Raji (cell line): Measurements from ENCODE around the gene NTRK2.

ENCODE experiments used
- POLR2A ChIP-seq: IDR thresholded peaks from 2 replicates; pipeline ENCODE4 v1.6.1; 2011; ENCODE audit warnings: low read depth, low read length, control low read depth; ENCODE audit not compliant: insufficient read depth

NTRK2 gene

DNA sequence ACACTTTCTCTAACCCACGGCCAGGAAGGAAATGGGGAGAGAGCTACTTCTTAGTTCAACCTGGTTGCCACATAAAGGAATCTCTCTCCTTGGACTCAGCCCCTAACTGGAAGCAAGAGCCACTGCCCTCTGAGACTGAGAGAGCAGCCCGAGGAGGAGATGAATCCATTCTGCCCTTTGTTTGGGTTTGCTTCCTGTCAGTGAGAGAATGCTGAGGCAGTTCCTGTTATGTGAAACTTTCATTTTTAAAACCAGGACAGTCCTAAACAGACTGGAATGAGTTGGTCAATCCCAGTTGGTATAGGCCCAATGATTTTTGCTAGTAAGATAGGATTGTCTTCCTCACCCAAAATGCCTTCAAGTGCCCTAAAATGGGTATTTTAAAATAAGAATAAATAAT lies 205.1 kb downstream of the NTRK2 start:
- no peak for TF ChIP-seq POLR2A

DNA sequence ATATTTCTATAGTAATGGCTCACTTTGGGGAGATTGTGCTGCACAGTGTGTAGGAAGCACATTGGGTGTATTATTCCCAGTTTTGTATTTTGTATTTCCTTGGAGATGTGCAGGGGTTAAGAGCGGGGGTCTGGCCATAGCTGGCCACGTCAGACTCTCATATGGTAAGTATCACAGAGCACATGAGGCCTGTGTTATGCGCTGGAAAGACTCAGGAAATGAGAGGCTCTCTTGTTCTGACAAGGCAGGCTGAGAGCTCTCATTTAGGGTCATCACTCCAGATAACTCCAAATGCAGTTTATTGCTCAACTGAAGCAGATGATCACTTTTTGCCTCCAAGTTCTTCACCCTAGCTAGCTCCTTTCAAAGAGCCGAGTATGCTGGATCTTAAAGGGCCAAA lies 205.7 kb downstream of the NTRK2 start:
- no peak for TF ChIP-seq POLR2A

DNA sequence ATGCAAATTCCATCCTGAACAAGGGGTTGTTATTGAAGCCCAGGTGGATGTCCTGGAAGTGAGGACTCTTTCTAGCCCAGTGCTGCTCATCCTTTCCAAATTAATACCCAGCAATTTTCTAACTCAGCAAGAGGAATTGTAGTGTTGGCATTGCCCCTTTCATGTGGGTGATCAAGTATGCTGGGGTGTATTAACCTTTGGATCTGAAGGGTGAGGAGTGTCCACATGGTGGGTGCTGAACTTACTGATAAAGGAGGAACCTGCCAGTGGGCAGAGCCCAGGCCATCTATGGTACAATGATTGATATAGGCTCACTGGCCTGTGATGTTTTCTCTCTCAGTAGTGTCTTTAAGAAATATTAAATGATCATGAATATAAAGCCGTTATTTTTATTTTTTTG lies 210.1 kb downstream of the NTRK2 start:
- TF ChIP-seq POLR2A = no peak

DNA sequence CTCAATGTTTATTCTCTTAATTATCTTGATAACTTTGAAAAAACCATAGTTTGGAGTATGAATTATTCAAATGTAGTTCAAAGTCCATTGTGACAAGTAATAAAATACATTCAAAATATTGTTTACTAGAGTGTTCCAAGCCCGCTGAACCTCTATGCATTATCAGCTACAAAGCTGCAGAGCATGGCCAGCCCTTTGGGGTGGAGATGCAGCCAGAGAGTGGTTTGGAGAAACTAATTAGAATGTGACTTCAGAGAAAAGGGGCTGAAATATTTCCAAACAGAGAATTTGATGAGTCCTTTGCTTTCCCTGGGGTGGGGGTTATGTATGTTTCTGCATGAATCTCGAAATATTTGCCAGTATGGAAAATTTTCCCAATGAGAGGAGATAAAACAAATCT lies 211.3 kb downstream of the NTRK2 start:
- no peak for TF ChIP-seq POLR2A

DNA sequence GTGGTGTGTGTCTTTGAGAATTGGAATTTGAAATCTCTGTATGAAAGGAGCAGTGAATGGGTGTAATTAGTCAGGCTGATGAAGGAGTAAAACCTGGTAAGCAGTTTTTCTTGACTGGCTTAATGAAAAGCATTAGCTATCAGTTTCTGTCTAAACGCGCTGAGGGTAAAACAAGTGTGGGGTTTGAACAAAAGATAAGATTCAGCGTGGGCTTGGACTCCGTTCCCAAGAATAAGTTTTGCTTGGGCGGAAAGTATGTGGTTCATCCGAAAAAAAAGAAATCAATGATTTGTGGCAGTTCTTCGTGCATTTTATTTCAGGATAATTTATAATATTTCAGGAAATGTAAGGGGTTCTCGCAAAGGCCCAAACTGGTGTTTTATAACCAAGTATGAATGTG lies 217.3 kb downstream of the NTRK2 start:
- no peak for TF ChIP-seq POLR2A

DNA sequence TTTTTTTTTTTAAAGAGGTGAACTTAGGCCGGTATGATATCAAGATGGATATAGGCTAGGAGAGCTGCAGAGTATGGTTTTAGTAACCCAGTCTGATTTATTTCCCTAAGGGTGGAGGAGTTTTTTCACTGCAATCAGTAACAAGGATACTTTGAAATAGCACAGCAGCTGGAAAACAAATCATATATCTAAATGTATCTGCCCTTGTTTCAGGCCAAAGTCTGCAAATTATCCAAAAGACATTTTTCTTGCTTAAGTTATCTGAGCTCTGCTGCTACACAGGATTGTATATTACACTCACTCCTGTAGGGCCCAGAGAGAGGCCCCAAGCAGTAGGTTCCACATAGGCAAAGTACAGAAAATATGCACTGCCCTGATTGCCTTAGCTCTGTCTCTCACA lies 222.4 kb downstream of the NTRK2 start:
- no peak for TF ChIP-seq POLR2A

DNA sequence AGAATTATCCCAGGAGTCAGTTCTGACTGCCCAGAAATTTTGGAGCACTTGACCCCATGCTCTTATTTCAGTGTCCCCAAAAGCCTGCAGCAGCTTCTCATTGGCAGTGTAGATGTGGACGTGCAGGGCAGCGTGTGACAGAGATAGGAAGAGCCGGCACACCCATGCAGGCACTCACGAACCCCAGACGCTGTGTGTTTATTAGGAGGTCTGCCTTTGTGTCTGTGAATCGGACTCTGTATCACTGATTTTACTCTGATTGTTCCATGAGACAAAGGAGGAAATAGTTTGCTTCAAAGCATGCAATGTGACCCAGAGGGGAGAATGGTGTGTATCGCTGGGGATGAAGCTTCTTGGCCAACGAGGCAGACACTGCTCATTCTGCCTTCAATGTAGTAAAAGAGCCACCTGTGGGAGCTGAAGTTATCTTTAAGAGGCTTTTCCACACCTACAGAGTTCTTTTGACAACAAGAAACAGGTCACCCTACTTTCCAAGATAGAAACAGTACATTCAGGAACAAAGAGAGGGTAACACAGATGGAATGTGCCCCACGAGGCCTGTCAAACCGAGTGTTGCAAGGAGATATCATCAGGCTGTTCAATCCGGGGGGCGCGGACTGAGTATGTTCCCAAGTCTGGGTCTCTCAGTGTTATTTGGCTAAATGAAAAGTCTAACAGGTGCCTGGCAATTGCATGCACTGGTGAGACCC lies 224.0 kb downstream of the NTRK2 start:
- no peak for TF ChIP-seq POLR2A

DNA sequence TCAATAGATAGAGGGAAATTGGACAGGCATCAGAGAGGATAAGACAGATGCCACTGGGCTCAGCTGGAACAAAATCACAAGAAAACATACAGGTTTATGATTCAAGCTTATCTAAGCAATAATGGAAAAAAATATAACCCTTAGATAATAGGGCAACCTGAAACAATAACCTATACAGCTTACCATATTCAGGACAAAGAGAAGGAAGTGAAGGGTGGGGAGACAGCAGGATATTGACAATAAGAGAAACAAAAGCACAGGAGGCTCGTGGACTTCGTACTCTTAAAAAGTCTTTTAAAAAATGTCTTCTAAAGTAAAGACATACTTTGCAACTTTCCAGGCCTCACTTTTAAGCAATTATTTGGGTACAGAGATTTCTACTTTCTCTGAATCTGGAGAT lies 225.3 kb downstream of the NTRK2 start:
- no peak for TF ChIP-seq POLR2A

DNA sequence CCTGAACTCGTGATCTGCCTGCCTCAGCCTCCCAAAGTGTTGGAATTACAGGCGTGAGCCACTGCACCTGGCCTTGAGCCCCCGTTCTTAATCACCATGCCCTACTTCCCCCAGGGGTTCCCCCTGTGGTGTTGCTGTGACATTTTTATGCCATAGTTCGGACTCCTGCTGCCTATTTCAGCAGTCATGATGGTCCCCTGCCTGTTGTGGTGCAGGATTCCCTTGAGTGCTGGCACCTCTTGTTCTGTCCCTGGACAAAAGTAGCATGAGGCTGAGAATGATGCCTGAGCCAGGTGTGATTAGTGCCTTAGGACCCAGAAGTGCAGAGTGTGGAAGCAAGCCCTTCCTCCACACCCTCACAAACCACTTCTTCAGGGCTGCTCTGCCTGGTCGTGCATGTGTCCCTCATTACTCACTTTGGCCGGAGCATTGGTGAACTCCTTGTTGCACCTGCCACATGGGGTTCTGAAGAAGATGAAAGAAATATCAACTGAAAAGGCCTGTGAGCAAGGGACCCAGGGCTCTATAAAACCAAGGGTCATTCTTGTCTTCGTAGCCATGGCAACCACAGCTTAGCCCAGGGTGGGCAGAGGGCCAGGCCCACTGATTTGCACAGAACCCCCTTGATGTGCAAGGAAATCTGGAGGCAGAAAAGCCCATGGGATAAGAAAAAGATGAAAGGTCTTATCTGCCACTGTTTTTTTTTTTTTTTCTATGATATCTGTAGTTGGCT lies 228.0 kb downstream of the NTRK2 start:
- TF ChIP-seq POLR2A = no peak

DNA sequence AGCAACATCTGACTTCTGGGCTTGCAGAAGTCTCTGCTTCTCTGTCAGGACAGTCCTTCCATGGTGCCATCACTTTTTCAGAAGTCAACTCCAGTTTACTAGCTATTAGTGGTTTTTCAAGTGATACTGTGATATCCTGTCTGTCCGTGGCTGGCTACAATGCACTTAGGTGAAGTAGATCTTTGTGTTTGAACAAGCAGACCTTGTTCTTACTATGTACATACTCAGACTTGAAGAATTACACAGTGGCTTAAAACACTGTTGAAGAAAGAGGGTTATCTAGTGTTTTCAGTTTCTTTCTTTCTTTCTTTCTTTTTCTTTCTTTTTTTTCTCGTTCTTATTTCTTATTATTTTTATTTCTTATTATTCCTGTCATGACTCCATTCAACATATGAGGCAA lies 228.7 kb downstream of the NTRK2 start:
- no peak for TF ChIP-seq POLR2A

DNA sequence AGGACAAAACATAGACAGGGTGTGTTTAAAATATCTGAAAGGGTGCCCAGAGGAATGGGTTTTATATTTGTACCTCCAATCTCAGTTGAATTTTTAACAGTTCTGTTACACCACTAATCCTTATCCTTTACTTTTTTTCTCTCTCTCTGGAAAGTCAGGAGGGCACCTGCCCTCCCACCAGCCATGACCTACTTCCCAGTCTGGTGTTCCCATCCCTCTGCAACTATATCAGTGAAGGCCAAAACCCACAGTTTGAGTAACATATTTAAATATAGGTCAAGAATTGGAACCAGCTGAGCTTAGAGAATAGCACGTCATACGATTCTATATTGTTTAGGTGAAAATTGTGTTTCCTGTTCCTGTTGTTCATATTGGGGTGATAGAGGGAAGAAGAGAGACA lies 229.8 kb downstream of the NTRK2 start:
- no peak for TF ChIP-seq POLR2A

DNA sequence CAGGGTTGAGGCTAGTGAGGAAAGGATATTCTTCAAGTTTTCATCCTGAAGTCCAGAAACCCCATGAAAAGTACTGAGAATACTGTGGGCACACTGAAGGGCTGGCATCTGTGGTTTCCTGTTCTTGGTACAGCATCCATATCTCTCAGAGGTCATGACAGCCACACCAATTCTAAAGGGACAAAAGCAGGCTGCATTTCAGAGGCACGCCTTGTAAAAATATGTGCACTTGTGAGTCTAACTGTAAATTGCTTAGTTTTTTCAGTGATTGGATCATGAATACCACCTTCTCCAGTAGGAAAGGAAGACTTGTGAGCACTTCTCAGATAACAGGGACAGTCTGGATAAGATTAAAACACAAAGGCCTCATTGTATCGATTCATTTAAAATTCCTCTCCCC lies 230.9 kb downstream of the NTRK2 start:
- TF ChIP-seq POLR2A = no peak

DNA sequence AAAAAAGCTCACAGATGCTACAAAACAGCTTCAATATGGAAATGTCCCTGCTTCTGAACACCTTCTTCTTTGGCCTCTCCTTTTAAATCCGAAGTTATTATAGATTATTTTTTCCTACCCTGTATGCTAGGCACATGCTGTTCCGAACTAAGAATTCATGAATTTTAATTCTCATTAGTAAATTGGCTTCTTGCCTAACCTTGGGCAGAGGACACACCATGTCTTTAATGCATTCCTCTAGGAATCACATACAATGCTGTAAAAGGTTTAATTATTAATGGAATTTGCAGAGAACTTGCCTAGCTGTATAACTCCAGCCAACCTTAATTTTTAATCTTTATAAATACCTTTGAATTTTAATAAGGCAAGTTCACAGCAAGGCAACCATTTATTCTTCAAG lies 234.4 kb downstream of the NTRK2 start:
- no peak for TF ChIP-seq POLR2A

DNA sequence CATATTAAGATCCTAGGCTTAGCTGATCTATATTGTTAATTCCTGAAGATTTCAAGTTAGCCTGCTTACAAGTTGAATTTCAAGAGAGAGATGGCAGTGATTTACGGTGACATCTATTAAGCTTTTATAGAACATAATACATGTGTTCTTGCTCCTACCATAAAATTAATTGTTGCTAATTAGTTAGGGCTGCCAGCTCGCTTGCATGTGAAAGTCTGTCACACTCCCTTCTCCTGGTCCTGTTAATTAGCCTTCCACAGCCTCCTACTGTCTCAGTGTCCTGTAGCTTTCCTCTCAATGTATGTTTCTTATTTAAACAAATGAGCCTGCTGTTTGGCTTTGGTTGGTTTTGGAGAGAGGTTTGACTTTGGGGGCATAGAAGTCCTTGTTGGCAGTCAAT lies 247.2 kb downstream of the NTRK2 start:
- TF ChIP-seq POLR2A = no peak

DNA sequence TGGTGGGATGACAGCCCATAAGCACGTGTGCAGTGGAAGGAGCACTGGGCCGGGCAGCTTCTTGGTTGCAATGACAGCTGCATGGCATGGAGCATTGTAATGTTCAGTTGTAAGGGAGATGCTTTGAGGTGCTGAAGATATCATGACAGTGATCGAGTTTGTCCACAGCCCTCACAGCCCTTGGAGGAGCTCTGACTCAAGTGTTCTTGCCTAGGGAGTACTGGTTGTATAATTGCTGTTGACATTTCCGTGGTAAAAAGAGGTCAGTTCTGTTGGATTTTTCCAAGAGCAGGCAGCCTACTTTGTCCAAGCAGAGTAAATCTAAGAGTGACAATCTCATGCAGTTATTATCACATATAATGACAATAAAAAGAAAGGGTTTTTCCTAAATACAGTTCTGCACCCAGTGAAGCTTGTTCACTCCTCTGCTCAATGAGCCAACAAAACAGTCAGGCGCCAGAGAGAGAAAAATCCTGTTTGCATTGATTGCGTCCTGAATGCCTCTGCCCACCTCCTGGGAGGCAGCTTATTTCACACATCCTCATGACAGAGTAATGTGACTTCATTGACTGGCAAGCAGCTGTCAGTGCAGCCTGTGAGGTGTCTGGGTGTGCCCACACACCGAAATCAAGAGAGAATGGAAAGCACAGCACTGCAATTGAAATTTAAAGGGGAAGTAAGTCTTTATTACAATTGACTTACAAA lies 248.0 kb downstream of the NTRK2 start:
- no peak for TF ChIP-seq POLR2A

DNA sequence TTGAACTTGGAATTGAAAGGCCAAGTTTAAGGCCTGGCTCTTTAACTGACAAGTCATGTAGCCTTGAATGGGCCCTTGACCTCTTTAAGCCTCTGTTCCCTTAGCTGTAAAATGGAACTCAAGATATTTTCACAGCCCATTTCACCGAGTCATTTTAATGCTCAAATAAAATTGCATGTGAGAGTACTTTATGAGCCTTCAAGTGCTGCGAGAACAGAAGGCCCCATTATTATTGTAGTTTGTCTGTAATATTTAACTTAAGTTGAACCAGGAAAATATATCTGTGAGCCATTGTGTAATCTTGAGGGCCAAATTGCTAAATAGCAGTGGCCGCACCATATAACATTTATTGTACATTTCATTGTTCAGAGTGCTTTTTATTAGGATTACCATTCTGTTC lies 249.9 kb downstream of the NTRK2 start:
- TF ChIP-seq POLR2A = no peak
